Measurements from ENCODE around the gene SOX30.
A peak's percentile ranks its signal among the peaks of the same experiment; 100 is the strongest.

Gene SOX30

GRCh38 chr5:157597277-157597676 is 55.0 kb downstream of the SOX30 start:
- no peaks in the 10 kb centered on the region for H3K27me3 ChIP-seq (ENCODE audit: control insufficient read depth in 2 of 2, insufficient read depth in 2 of 2, low read length in 2 of 2)
- no peaks in the 10 kb centered on the region for H3K36me3 ChIP-seq (ENCODE audit: control insufficient read depth in 2 of 2, insufficient read depth in 2 of 2, low read length in 2 of 2)
- peaks cover 2 to 12% of the 10 kb centered on the region in 2 donors for H3K4me1 ChIP-seq (ENCODE audit: control insufficient read depth in 2 of 2, insufficient read depth in 2 of 2, low read length in 2 of 2)
- no peak overlapping the region for H3K9ac ChIP-seq (ENCODE audit: low read depth in 1 of 2, low read length in 2 of 2)
- H3K4me3 ChIP-seq (ENCODE audit: low read length in 2 of 2): no peak overlapping the region
- no peaks in the 10 kb centered on the region for H3K9me3 ChIP-seq (ENCODE audit: control insufficient read depth in 2 of 2, low read length in 2 of 2)
- peak overlapping the region in 1 of 2 donors; percentile 50 for H3K27ac ChIP-seq (ENCODE audit: low read depth in 2 of 2, low read length in 2 of 2)

- no peak overlapping the region for H3K4me3 ChIP-seq (ENCODE audit: low read length in 2 of 2)
- H3K9me3 ChIP-seq (ENCODE audit: control insufficient read depth in 2 of 2, low read length in 2 of 2): no peaks in the 10 kb centered on the region
- no peak overlapping the region for H3K9ac ChIP-seq (ENCODE audit: low read depth in 1 of 2, low read length in 2 of 2)
- no peaks in the 10 kb centered on the region for H3K27me3 ChIP-seq (ENCODE audit: control insufficient read depth in 2 of 2, insufficient read depth in 2 of 2, low read length in 2 of 2)
- peak overlapping the region in 1 of 2 donors; percentile 50 for H3K27ac ChIP-seq (ENCODE audit: low read depth in 2 of 2, low read length in 2 of 2)
- H3K4me1 ChIP-seq (ENCODE audit: control insufficient read depth in 2 of 2, insufficient read depth in 2 of 2, low read length in 2 of 2): peaks cover 2 to 12% of the 10 kb centered on the region in 2 donors
- H3K36me3 ChIP-seq (ENCODE audit: control insufficient read depth in 2 of 2, insufficient read depth in 2 of 2, low read length in 2 of 2): no peaks in the 10 kb centered on the region
Measured at GRCh38 chr5:157596487-157596886, 55.8 kb downstream of the SOX30 start.

GRCh38 chr5:157594675-157595459 is 57.4 kb downstream of the SOX30 start:
- H3K4me1 ChIP-seq (ENCODE audit: control insufficient read depth in 2 of 2, insufficient read depth in 2 of 2, low read length in 2 of 2): peaks cover 2 to 12% of the 10 kb centered on the region in 2 donors
- no peaks in the 10 kb centered on the region for H3K27me3 ChIP-seq (ENCODE audit: control insufficient read depth in 2 of 2, insufficient read depth in 2 of 2, low read length in 2 of 2)
- H3K36me3 ChIP-seq (ENCODE audit: control insufficient read depth in 2 of 2, insufficient read depth in 2 of 2, low read length in 2 of 2): no peaks in the 10 kb centered on the region
- peak overlapping the region in 1 of 2 donors; percentile 49 for H3K27ac ChIP-seq (ENCODE audit: low read depth in 2 of 2, low read length in 2 of 2)
- H3K9me3 ChIP-seq (ENCODE audit: control insufficient read depth in 2 of 2, low read length in 2 of 2): no peaks in the 10 kb centered on the region
- no peak overlapping the region for H3K9ac ChIP-seq (ENCODE audit: low read depth in 1 of 2, low read length in 2 of 2)
- H3K4me3 ChIP-seq (ENCODE audit: low read length in 2 of 2): no peak overlapping the region

- Histone ChIP-seq H3K4me3 (ENCODE audit: low read length in 2 of 2) (no peak overlapping the region), H3K27me3 (ENCODE audit: control insufficient read depth in 2 of 2, insufficient read depth in 2 of 2, low read length in 2 of 2) (no peaks in the 10 kb centered on the region), H3K9me3 (ENCODE audit: control insufficient read depth in 2 of 2, low read length in 2 of 2) (no peaks in the 10 kb centered on the region), H3K36me3 (ENCODE audit: control insufficient read depth in 2 of 2, insufficient read depth in 2 of 2, low read length in 2 of 2) (no peaks in the 10 kb centered on the region), H3K9ac (ENCODE audit: low read depth in 1 of 2, low read length in 2 of 2) (no peak overlapping the region), H3K27ac (ENCODE audit: low read depth in 2 of 2, low read length in 2 of 2) (no peak overlapping the region), H3K4me1 (ENCODE audit: control insufficient read depth in 2 of 2, insufficient read depth in 2 of 2, low read length in 2 of 2) (peaks cover 2 to 12% of the 10 kb centered on the region in 2 donors)
Measured at GRCh38 chr5:157594257-157594656, 58.0 kb downstream of the SOX30 start.

- H3K9me3 ChIP-seq (ENCODE audit: control insufficient read depth in 2 of 2, low read length in 2 of 2): no peaks in the 10 kb centered on the region
- no peaks in the 10 kb centered on the region for H3K36me3 ChIP-seq (ENCODE audit: control insufficient read depth in 2 of 2, insufficient read depth in 2 of 2, low read length in 2 of 2)
- peaks cover 2 to 12% of the 10 kb centered on the region in 2 donors for H3K4me1 ChIP-seq (ENCODE audit: control insufficient read depth in 2 of 2, insufficient read depth in 2 of 2, low read length in 2 of 2)
- H3K27me3 ChIP-seq (ENCODE audit: control insufficient read depth in 2 of 2, insufficient read depth in 2 of 2, low read length in 2 of 2): no peaks in the 10 kb centered on the region
- peak overlapping the region; percentile 39 to 71 for H3K27ac ChIP-seq (ENCODE audit: low read depth in 2 of 2, low read length in 2 of 2)
- H3K4me3 ChIP-seq (ENCODE audit: low read length in 2 of 2): peak overlapping the region in 1 of 2 donors; percentile 52
- no peak overlapping the region for H3K9ac ChIP-seq (ENCODE audit: low read depth in 1 of 2, low read length in 2 of 2)
Measured at GRCh38 chr5:157593052-157593757, 59.0 kb downstream of the SOX30 start.

GRCh38 chr5:157592594-157592993 is 59.6 kb downstream of the SOX30 start:
- H3K4me1 ChIP-seq (ENCODE audit: control insufficient read depth in 2 of 2, insufficient read depth in 2 of 2, low read length in 2 of 2): peaks cover 2 to 12% of the 10 kb centered on the region in 2 donors
- H3K4me3 ChIP-seq (ENCODE audit: low read length in 2 of 2): peak overlapping the region in 1 of 2 donors; percentile 52

GRCh38 chr5:157590478-157590877 is 61.8 kb downstream of the SOX30 start:
- Histone ChIP-seq H3K9me3 (ENCODE audit: control insufficient read depth in 2 of 2, low read length in 2 of 2) (no peaks in the 10 kb centered on the region), H3K27me3 (ENCODE audit: control insufficient read depth in 2 of 2, insufficient read depth in 2 of 2, low read length in 2 of 2) (no peaks in the 10 kb centered on the region), H3K27ac (ENCODE audit: low read depth in 2 of 2, low read length in 2 of 2) (no peak overlapping the region), H3K4me1 (ENCODE audit: control insufficient read depth in 2 of 2, insufficient read depth in 2 of 2, low read length in 2 of 2) (peaks cover 2 to 8% of the 10 kb centered on the region in 2 donors), H3K4me3 (ENCODE audit: low read length in 2 of 2) (no peak overlapping the region), H3K9ac (ENCODE audit: low read depth in 1 of 2, low read length in 2 of 2) (no peak overlapping the region), H3K36me3 (ENCODE audit: control insufficient read depth in 2 of 2, insufficient read depth in 2 of 2, low read length in 2 of 2) (no peaks in the 10 kb centered on the region)

More at GRCh38 chr5:157592594-157592993, 59.6 kb downstream of the SOX30 start:
- peak overlapping the region; percentile 39 to 71 for H3K27ac ChIP-seq (ENCODE audit: low read depth in 2 of 2, low read length in 2 of 2)
- H3K9me3 ChIP-seq (ENCODE audit: control insufficient read depth in 2 of 2, low read length in 2 of 2): no peaks in the 10 kb centered on the region
- H3K36me3 ChIP-seq (ENCODE audit: control insufficient read depth in 2 of 2, insufficient read depth in 2 of 2, low read length in 2 of 2): no peaks in the 10 kb centered on the region
- peak overlapping the region in 1 of 2 donors; percentile 52 for H3K9ac ChIP-seq (ENCODE audit: low read depth in 1 of 2, low read length in 2 of 2)
- no peaks in the 10 kb centered on the region for H3K27me3 ChIP-seq (ENCODE audit: control insufficient read depth in 2 of 2, insufficient read depth in 2 of 2, low read length in 2 of 2)

- H3K4me3 ChIP-seq (ENCODE audit: low read length in 2 of 2): no peak overlapping the region
- H3K9me3 ChIP-seq (ENCODE audit: control insufficient read depth in 2 of 2, low read length in 2 of 2): no peaks in the 10 kb centered on the region
- no peaks in the 10 kb centered on the region for H3K27me3 ChIP-seq (ENCODE audit: control insufficient read depth in 2 of 2, insufficient read depth in 2 of 2, low read length in 2 of 2)
- no peak overlapping the region for H3K9ac ChIP-seq (ENCODE audit: low read depth in 1 of 2, low read length in 2 of 2)
- no peaks in the 10 kb centered on the region for H3K36me3 ChIP-seq (ENCODE audit: control insufficient read depth in 2 of 2, insufficient read depth in 2 of 2, low read length in 2 of 2)
- H3K27ac ChIP-seq (ENCODE audit: low read depth in 2 of 2, low read length in 2 of 2): no peak overlapping the region
- H3K4me1 ChIP-seq (ENCODE audit: control insufficient read depth in 2 of 2, insufficient read depth in 2 of 2, low read length in 2 of 2): no peaks in the 10 kb centered on the region
Measured at GRCh38 chr5:157584628-157585027, 67.6 kb downstream of the SOX30 start.

GRCh38 chr5:157582731-157583620 is 69.3 kb downstream of the SOX30 start:
- Histone ChIP-seq H3K4me3 (ENCODE audit: low read length in 2 of 2) (no peak overlapping the region), H3K27ac (ENCODE audit: low read depth in 2 of 2, low read length in 2 of 2) (peak overlapping the region in 1 of 2 donors; percentile 4), H3K9ac (ENCODE audit: low read depth in 1 of 2, low read length in 2 of 2) (no peak overlapping the region), H3K36me3 (ENCODE audit: control insufficient read depth in 2 of 2, insufficient read depth in 2 of 2, low read length in 2 of 2) (no peaks in the 10 kb centered on the region), H3K9me3 (ENCODE audit: control insufficient read depth in 2 of 2, low read length in 2 of 2) (no peaks in the 10 kb centered on the region), H3K4me1 (ENCODE audit: control insufficient read depth in 2 of 2, insufficient read depth in 2 of 2, low read length in 2 of 2) (no peaks in the 10 kb centered on the region), H3K27me3 (ENCODE audit: control insufficient read depth in 2 of 2, insufficient read depth in 2 of 2, low read length in 2 of 2) (no peaks in the 10 kb centered on the region)

Data from mucosa of rectum (tissue), 2 donors.